Measurements from ENCODE around the gene FAM227A.

The FAM227A gene

GRCh38 chr22:38531251-38531938, 124.8 kb downstream of the FAM227A start:
- DNase-seq (ENCODE audit: low read depth), result no peak
